Stomach (tissue), 4 donors: ENCODE results near the gene SIGLEC12.

Experiments used
- POLR2A ChIP-seq, 4 donors: fragments of 450-650 bp; IDR thresholded peaks; one replicate each; pipeline ENCODE4 v1.6.1; 2016; ENCODE audit warnings: antibody characterized with exemption in 4 of 4, control low read depth in 2 of 4, mild to moderate bottlenecking in 1 of 4, moderate library complexity in 1 of 4
- POLR2AphosphoS5 ChIP-seq, 3 donors: sonication (generic); formaldehyde crosslinking; IDR thresholded peaks; one replicate each; pipeline ENCODE4 v1.6.1; 2016; ENCODE audit warnings: antibody characterized with exemption in 3 of 3
- TF ChIP-seq, protein P1 (sequence below), 7 experiments: fragments of 450-650 bp in 4 of 7; fragments of 200-600 bp in 3 of 7; sonication (generic) in 3 of 7; IDR thresholded peaks; one replicate each; pipeline ENCODE4 v1.5.1; 2016 to 2019; ENCODE audit warnings: antibody characterized with exemption in 7 of 7, control low read depth in 2 of 7, mild to moderate bottlenecking in 1 of 7

DNA sequence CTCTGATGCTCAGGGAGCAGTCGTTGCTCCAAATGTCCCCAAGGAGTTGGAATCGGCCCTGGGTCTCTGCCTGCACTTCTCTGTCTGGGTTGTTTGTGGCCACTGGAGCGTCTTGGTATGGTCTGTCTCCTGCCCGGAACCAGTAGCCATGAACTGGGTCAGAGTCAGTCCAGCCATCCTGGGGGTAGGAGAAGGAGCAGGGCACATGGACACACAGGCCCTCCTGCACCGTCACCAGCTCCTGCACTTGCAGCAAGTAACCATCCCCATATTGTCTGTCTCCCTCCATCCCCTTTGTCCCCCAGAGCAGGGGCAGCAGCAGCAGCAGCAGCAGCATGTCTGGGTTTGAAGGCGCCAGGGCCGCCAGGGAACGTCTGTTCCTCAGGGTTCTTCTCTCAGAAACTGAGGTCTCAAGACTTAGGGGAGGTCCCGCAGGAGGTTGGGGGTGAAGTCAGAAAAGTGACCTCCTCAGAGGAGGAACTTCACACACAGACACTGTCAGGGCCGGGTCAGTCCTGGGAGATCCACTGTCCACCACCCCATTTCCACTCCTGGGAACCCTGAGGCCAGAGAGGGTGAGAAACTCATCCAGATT, 43.5 kb downstream of the SIGLEC12 start, which contains the start of gene SIGLEC8:
- TF ChIP-seq, protein P1, sequence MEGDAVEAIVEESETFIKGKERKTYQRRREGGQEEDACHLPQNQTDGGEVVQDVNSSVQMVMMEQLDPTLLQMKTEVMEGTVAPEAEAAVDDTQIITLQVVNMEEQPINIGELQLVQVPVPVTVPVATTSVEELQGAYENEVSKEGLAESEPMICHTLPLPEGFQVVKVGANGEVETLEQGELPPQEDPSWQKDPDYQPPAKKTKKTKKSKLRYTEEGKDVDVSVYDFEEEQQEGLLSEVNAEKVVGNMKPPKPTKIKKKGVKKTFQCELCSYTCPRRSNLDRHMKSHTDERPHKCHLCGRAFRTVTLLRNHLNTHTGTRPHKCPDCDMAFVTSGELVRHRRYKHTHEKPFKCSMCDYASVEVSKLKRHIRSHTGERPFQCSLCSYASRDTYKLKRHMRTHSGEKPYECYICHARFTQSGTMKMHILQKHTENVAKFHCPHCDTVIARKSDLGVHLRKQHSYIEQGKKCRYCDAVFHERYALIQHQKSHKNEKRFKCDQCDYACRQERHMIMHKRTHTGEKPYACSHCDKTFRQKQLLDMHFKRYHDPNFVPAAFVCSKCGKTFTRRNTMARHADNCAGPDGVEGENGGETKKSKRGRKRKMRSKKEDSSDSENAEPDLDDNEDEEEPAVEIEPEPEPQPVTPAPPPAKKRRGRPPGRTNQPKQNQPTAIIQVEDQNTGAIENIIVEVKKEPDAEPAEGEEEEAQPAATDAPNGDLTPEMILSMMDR (IDR thresholded peaks at IDR 0.05) = no peak
- TF ChIP-seq POLR2A (IDR thresholded peaks at IDR 0.05) (no peak), POLR2AphosphoS5 (IDR thresholded peaks at IDR 0.05) (no peak)
